Psoas muscle (tissue), 8 donors: ENCODE results near the gene ARHGEF28. TPM values are rescaled to one million over a fixed set of nuclear protein-coding genes. Genes with fewer than 3 reads are reported as not detected.

Source experiments
- ATAC-seq, 4 donors: fragments of 200-7000 bp; cut with Tn5 transposase; one replicate each; pipeline ENCODE4 v1.9.1; 2020; ENCODE audit warnings: moderate library complexity in 3 of 4, mild to moderate bottlenecking in 2 of 4
- DNase-seq, 2 donors: peaks; one replicate each; pipeline ENCODE4 v3.0.0-alpha.2; 2020
- H3K27ac ChIP-seq: fragments of 200-600 bp; one replicate; pipeline ENCODE4 v1.8.0; 2022
- H3K27me3 ChIP-seq, 3 donors: fragments of 200-600 bp in 1 of 3; one replicate each; pipeline versions ENCODE4 v1.6.1 to v1.8.0; 2013 to 2022; ENCODE audit warnings: low read length in 2 of 3, mild to moderate bottlenecking in 2 of 3, moderate library complexity in 1 of 3; ENCODE audit not compliant: insufficient read depth in 3 of 3
- H3K36me3 ChIP-seq, 2 donors: fragments of 200-600 bp in 1 of 2; one replicate each; pipeline versions ENCODE4 v1.6.1 to v1.8.0; 2013 to 2022; ENCODE audit warnings: low read depth in 1 of 2, mild to moderate bottlenecking in 1 of 2, moderate library complexity in 1 of 2; ENCODE audit not compliant: insufficient read depth in 1 of 2
- H3K4me1 ChIP-seq: fragments of 200-600 bp; one replicate; pipeline ENCODE4 v1.8.0; 2022
- H3K4me3 ChIP-seq: fragments of 200-600 bp; one replicate; pipeline ENCODE4 v1.8.0; 2022; ENCODE audit warnings: mild to moderate bottlenecking
- H3K9me3 ChIP-seq: fragments of 200-600 bp; one replicate; pipeline ENCODE4 v1.8.0; 2022
- CTCF ChIP-seq: fragments of 200-600 bp; IDR thresholded peaks from one replicate; pipeline ENCODE4 v1.8.0; 2022; ENCODE audit warnings: antibody characterized with exemption
- WGBS, 3 donors: extraction: QIAGEN DNeasy Blood & Tissue Kit; methylation state at CpG; one replicate each; pipeline versions ENCODE4 v1.1.6 to v1.1.7; 2013; 5-methylcytosine and 5-hydroxymethylcytosine counted together
- intact Hi-C, 2 donors: fragments of 100-400 bp; cut with DNase I; formaldehyde crosslinking; loops; one replicate each; pipeline versions ENCODE4 v1.11.0 to v1.14.2; 2022
- polyA plus RNA-seq, 3 donors: library from polyadenylated mRNA; stranded (reverse); fragments of 200-250 nt; gene quantifications; one replicate each; pipeline ENCODE4 v1.2.3, GENCODE V29; 2013
- total RNA-seq, 4 donors: library from RNA; stranded (reverse); fragmentation: NEBNext Ultra II Directional in 2 of 4; extraction: Animal tissue kit (Norgen Biotek cat#: 25700) in 2 of 4; gene quantifications; one replicate each; pipeline versions ENCODE4 v1.2.1 to v1.2.4, GENCODE V29; 2021 to 2023
- donor health status: healthy with polysubstance abuse.
- donor health status: DM: no; HTN: no; CAD: no; lungs with moderate emphysema.
- donor health status: Bipolar disorder and iron deficiency.
- donor health status: healthy.
- donor health status: DM: yes; HTN: yes; CAD: no.
- donor health status: DM: no; HTN: no; CAD: no.
- donor health status: DM: no; HTN: no; CAD: no.
- donor health status: DM: yes; HTN: yes; CAD: no.

ARHGEF28 gene
- total and polyA plus RNA-seq, 7 donors = 0.39 to 1.3 (median 1.00) TPM

GRCh38 chr5:73619606-73620333 is 6.2 kb upstream of the ARHGEF28 start:
- Histone ChIP-seq H3K9me3 (no peaks in the 10 kb centered on the region), H3K4me3 (no peak overlapping the region), H3K4me1 (no peaks in the 10 kb centered on the region), H3K27ac (no peak overlapping the region), H3K27me3 (no peaks in the 10 kb centered on the region), H3K36me3 (no peaks in the 10 kb centered on the region)
- WGBS, 3 donors = 49 to 53% (median 51%) methylated on average over 4 of the region's 4 CpGs
- DNase-seq (no peak), ATAC-seq (no peak)
- intact Hi-C loops = no loop called here
- TF ChIP-seq CTCF = no peak

GRCh38 chr5:73620334-73620687 is 5.7 kb upstream of the ARHGEF28 start:
- H3K4me1 ChIP-seq = peaks cover 2% of the 10 kb centered on the region
- H3K27me3 ChIP-seq = no peaks in the 10 kb centered on the region
- no peaks in the 10 kb centered on the region for H3K36me3 ChIP-seq
- ATAC-seq (no peak), DNase-seq (no peak)
- no peaks in the 10 kb centered on the region for H3K9me3 ChIP-seq
- no peak overlapping the region for H3K4me3 ChIP-seq
- WGBS, 3 donors = 80 to 90% (median 86%) methylated on average over 1 of the region's 1 CpG
- intact Hi-C loops = no loop called here
- H3K27ac ChIP-seq = no peak overlapping the region
- TF ChIP-seq CTCF = no peak

- TF ChIP-seq CTCF = no peak
- intact Hi-C loops = no loop called here
- 95 to 98% (median 96%) methylated on average over 2 of the region's 2 CpGs for WGBS, 3 donors
These were observed 2.9 kb upstream of the ARHGEF28 start for GRCh38 chr5:73623060-73623459.

GRCh38 chr5:73623901-73624404 is 2.0 kb upstream of the ARHGEF28 start:
- no peak overlapping the region for H3K27ac ChIP-seq
- 49 to 87% (median 68%) methylated on average over 2 of the region's 2 CpGs for WGBS, 3 donors
- DNase-seq (no peak), ATAC-seq (no peak)
- no peaks in the 10 kb centered on the region for H3K36me3 ChIP-seq
- no peak for TF ChIP-seq CTCF
- no peaks in the 10 kb centered on the region for H3K9me3 ChIP-seq
- H3K27me3 ChIP-seq = no peaks in the 10 kb centered on the region
- intact Hi-C loops = no loop called here
- H3K4me1 ChIP-seq = peaks cover 5% of the 10 kb centered on the region
- H3K4me3 ChIP-seq = no peak overlapping the region

More at GRCh38 chr5:73623060-73623459, 2.9 kb upstream of the ARHGEF28 start:
- H3K4me1 ChIP-seq = peaks cover 5% of the 10 kb centered on the region
- H3K27me3 ChIP-seq = no peaks in the 10 kb centered on the region
- no peak overlapping the region for H3K27ac ChIP-seq
- DNase-seq = no peak
- H3K36me3 ChIP-seq = no peaks in the 10 kb centered on the region
- no peak for ATAC-seq
- H3K4me3 ChIP-seq = no peak overlapping the region
- H3K9me3 ChIP-seq = no peaks in the 10 kb centered on the region

- Histone ChIP-seq H3K9me3 (no peaks in the 10 kb centered on the region), H3K4me3 (peak overlapping the region; percentile 79), H3K4me1 (peaks cover 5% of the 10 kb centered on the region), H3K36me3 (no peaks in the 10 kb centered on the region), H3K27ac (peak overlapping the region; percentile 61), H3K27me3 (no peaks in the 10 kb centered on the region)
- TF ChIP-seq CTCF = no peak
- DNase-seq (no peak), ATAC-seq (no peak)
- intact Hi-C loops = no loop called here
- 85 to 92% (median 86%) methylated on average over 6 of the region's 6 CpGs for WGBS, 3 donors
These were observed 1.1 kb upstream of the ARHGEF28 start for GRCh38 chr5:73624888-73625287.
